Caco-2 (cell line): Measurements from ENCODE around the gene EPHA10. TPM values are rescaled to one million over a fixed set of nuclear protein-coding genes. Genes with fewer than 3 reads are reported as not detected.

Source experiments
- BruUV-seq: library from RNA; stranded (reverse); fragments of 400-500 nt; replicated peaks from 2 replicates; lab custom pipeline; 2021; lab: Mats Ljungman, UMichigan
- CTCF ChIA-PET: fragments of 300-600 bp; sonication (Branson Sonifier 250); formaldehyde crosslinking; loops from one replicate; lab custom pipeline; 2022; ENCODE audit warnings: antibody characterized with exemption; lab: Charles Lee
- POLR2A ChIA-PET: fragments of 300-600 bp; sonication (Branson Sonifier 250); formaldehyde crosslinking; loops from one replicate; lab custom pipeline; 2022; ENCODE audit warnings: antibody characterized with exemption; lab: Charles Lee
- DNase-seq, 2 experiments: peaks; one replicate each; pipeline versions ENCODE4 v3.0.0 to v3.0.0-alpha.2; 2020 to 2022
- H3K27me3 ChIP-seq: replicated peaks from 2 replicates; pipeline ENCODE4 v1.6.0; 2011; ENCODE audit warnings: low read length; ENCODE audit not compliant: control insufficient read depth, insufficient read depth
- H3K36me3 ChIP-seq: 2 replicates; pipeline ENCODE4 v1.5.1; 2011; ENCODE audit warnings: low read length; ENCODE audit not compliant: control insufficient read depth, insufficient read depth
- H3K4me1 ChIP-seq: fragments of 250-450 bp; sonication (Bioruptor Pico); 2 replicates; pipeline ENCODE4 v1.5.1; 2020; ENCODE audit warnings: mild to moderate bottlenecking
- H3K4me3 ChIP-seq: 2 replicates; pipeline ENCODE4 v1.5.1; 2011; ENCODE audit warnings: low read depth, mild to moderate bottlenecking, control low read depth, low read length
- H3K9me3 ChIP-seq: fragments of 250-450 bp; sonication (Bioruptor Pico); 2 replicates; pipeline ENCODE4 v1.5.1; 2020; ENCODE audit warnings: mild to moderate bottlenecking, moderate library complexity
- H3K27ac Mint-ChIP-seq: one replicate; pipeline ENCODE4 v1.8.0; 2022; ENCODE audit warnings: mixed read lengths; ENCODE audit not compliant: unreplicated experiment
- H3K27me3 Mint-ChIP-seq: one replicate; pipeline ENCODE4 v1.8.0; 2022; ENCODE audit warnings: mixed read lengths; ENCODE audit not compliant: insufficient read depth, unreplicated experiment
- H3K36me3 Mint-ChIP-seq: one replicate; pipeline ENCODE4 v1.8.0; 2022; ENCODE audit warnings: mild to moderate bottlenecking, mixed read lengths; ENCODE audit not compliant: insufficient read depth, unreplicated experiment
- H3K4me1 Mint-ChIP-seq: one replicate; pipeline ENCODE4 v1.8.0; 2022; ENCODE audit warnings: low read depth, mixed read lengths; ENCODE audit not compliant: unreplicated experiment
- H3K4me3 Mint-ChIP-seq: one replicate; pipeline ENCODE4 v1.8.0; 2022; ENCODE audit warnings: mild to moderate bottlenecking, moderate library complexity, mixed read lengths; ENCODE audit not compliant: unreplicated experiment
- H3K9me3 Mint-ChIP-seq: one replicate; pipeline ENCODE4 v1.8.0; 2022; ENCODE audit warnings: mixed read lengths; ENCODE audit not compliant: unreplicated experiment
- CTCF ChIP-seq, 2 experiments: fragments of 200-600 bp in 1 of 2; IDR thresholded peaks; 1 replicate in 1 of 2; 2 replicates in 1 of 2; pipeline versions ENCODE4 v1.5.1 to v1.8.0; 2011 to 2022; ENCODE audit warnings: antibody characterized with exemption in 1 of 2, control low read depth in 1 of 2, inconsistent platforms in 1 of 2, low read depth in 1 of 2, low read length in 1 of 2, mild to moderate bottlenecking in 1 of 2, moderate library complexity in 1 of 2; ENCODE audit not compliant: insufficient read depth in 1 of 2, severe bottlenecking in 1 of 2, unreplicated experiment in 1 of 2
- intact Hi-C: fragments of 100-400 bp; cut with micrococcal nuclease; formaldehyde crosslinking; loops from one replicate; pipeline ENCODE4 v1.10.0; 2022; ENCODE audit not compliant: unreplicated experiment
- total RNA-seq: library from RNA; stranded (reverse); gene quantifications from 2 replicates; pipeline ENCODE4 v1.2.3, GENCODE V29; 2022

The EPHA10 gene
- total RNA-seq, 1 experiment from 2014 or later, result 2.8 TPM

- no peaks in the 10 kb centered on the region for H3K9me3 Mint-ChIP-seq
- Histone ChIP-seq H3K27me3 (no peaks in the 10 kb centered on the region), H3K36me3 (no peaks in the 10 kb centered on the region), H3K9me3 (no peaks in the 10 kb centered on the region), H3K4me1 (peaks cover 12% of the 10 kb centered on the region), H3K4me3 (no peak overlapping the region)
- no peak for TF ChIP-seq CTCF (IDR thresholded peaks at IDR 0.05; ENCODE audit: insufficient read depth in 1 of 2, low read depth in 1 of 2, low read length in 1 of 2, severe bottlenecking in 1 of 2, unreplicated experiment in 1 of 2)
- H3K4me3 Mint-ChIP-seq, result no peak overlapping the region
- POLR2A ChIA-PET, result no interaction called here
- CTCF ChIA-PET, result no interaction called here
- H3K27me3 Mint-ChIP-seq, result no peaks in the 10 kb centered on the region
- no peak overlapping the region for H3K27ac Mint-ChIP-seq
- BruUV-seq, result no TSS peak
- intact Hi-C loops, result no loop called here
- peaks cover 17% of the 10 kb centered on the region for H3K4me1 Mint-ChIP-seq
- DNase-seq, result no peak
- no peaks in the 10 kb centered on the region for H3K36me3 Mint-ChIP-seq
Observed at GRCh38 chr1:37728416-37728815, 36.5 kb downstream of the EPHA10 start.

GRCh38 chr1:37726751-37727585 lies 38.0 kb downstream of the EPHA10 start:
- Histone ChIP-seq H3K27me3 (no peaks in the 10 kb centered on the region), H3K4me3 (no peak overlapping the region), H3K4me1 (peaks cover 5% of the 10 kb centered on the region), H3K36me3 (no peaks in the 10 kb centered on the region), H3K9me3 (no peaks in the 10 kb centered on the region)
- Mint-ChIP-seq H3K36me3 (no peaks in the 10 kb centered on the region), H3K27ac (no peak overlapping the region), H3K27me3 (no peaks in the 10 kb centered on the region), H3K4me3 (no peak overlapping the region), H3K4me1 (peaks cover 8% of the 10 kb centered on the region), H3K9me3 (no peaks in the 10 kb centered on the region)
- intact Hi-C loops, result no loop called here
- no peak for TF ChIP-seq CTCF (IDR thresholded peaks at IDR 0.05; ENCODE audit: insufficient read depth in 1 of 2, low read depth in 1 of 2, low read length in 1 of 2, severe bottlenecking in 1 of 2, unreplicated experiment in 1 of 2)
- CTCF ChIA-PET, result no interaction called here
- BruUV-seq, result no TSS peak
- POLR2A ChIA-PET, result no interaction called here
- no peak for DNase-seq

DNA sequence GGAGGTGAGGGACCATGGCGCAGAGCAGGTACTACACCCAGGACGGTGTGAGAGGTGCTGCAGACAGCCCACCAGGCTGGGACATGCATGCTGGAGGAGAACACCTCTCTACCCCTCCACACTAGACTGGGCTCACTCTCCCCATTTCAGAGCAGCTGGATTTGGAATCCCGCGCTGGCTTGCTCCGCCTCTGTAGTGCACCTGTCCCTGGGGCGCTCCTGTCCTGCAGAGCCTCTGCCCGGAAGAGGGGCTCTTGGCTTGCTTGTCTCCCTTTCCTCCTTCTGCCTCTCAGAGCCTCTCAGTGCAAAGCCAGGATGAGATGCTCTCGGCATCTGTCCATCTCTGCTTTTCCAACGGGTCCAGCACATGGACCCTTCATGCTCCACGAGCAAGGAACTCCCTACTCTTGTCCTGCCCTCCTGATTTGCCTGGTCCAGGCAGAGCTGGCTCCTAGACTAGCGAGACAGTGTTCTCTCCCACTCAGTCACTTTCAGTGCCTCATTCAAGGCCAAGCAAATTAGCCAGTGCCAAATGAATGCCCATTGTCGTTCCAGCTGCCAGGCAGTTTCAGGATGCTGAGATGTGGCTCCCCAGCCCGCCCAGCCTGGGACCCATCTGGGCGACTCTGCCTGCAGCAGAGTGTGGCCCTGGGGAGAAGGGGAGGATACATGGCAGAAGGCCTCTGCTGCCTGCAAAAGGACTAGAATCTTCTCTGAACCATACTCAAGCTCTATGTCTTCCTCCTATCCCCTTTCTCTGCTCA lies 38.9 kb downstream of the EPHA10 start:
- POLR2A ChIA-PET, result no interaction called here
- Mint-ChIP-seq H3K36me3 (no peaks in the 10 kb centered on the region), H3K4me3 (no peak overlapping the region), H3K9me3 (no peaks in the 10 kb centered on the region), H3K4me1 (peaks cover 7% of the 10 kb centered on the region), H3K27ac (no peak overlapping the region), H3K27me3 (no peaks in the 10 kb centered on the region)
- BruUV-seq, result no TSS peak
- TF ChIP-seq CTCF (IDR thresholded peaks at IDR 0.05; ENCODE audit: insufficient read depth in 1 of 2, low read depth in 1 of 2, low read length in 1 of 2, severe bottlenecking in 1 of 2, unreplicated experiment in 1 of 2), result no peak
- no peak for DNase-seq
- no peak overlapping the region for H3K4me3 ChIP-seq
- no peaks in the 10 kb centered on the region for H3K9me3 ChIP-seq
- intact Hi-C loops, result no loop called here
- H3K36me3 ChIP-seq, result no peaks in the 10 kb centered on the region
- H3K27me3 ChIP-seq, result no peaks in the 10 kb centered on the region
- CTCF ChIA-PET, result no interaction called here
- no peaks in the 10 kb centered on the region for H3K4me1 ChIP-seq
